ENCODE measurements around the gene ST8SIA6.

GRCh38 chr10:17289763-17290162 lies 164.6 kb downstream of the ST8SIA6 start:
- no peak for TF ChIP-seq EZH2 (IDR thresholded peaks at IDR 0.05; ENCODE audit: borderline replicate concordance, low read depth, low read length, poor library complexity, severe bottlenecking)
- TF ChIP-seq CTCF (conservative IDR thresholded peaks at IDR 0.05; ENCODE audit: low read depth, low read length): no peak

All from A673 (cell line).